Activated T-helper 17 cell treated with anti-CD3 and anti-CD28 coated beads, Interleukin-2, amount 50 U/mL, for 72 hours (primary cell): ENCODE measurements around the gene MIGA1. TPM values are rescaled to one million over a fixed set of nuclear protein-coding genes. Genes with fewer than 3 reads are reported as not detected.

Source experiments
- total RNA-seq, 2 donors: library from RNA; stranded (reverse); gene quantifications; one replicate each; pipeline ENCODE4 v1.2.3, GENCODE V29; 2022

Gene MIGA1
- total RNA-seq, 2 donors from 2014 or later: 9.5 to 13.9 TPM

Other genes starting within 250 kb of the MIGA1 start
- 10 to 100 TPM; 44.4 to 47.8 TPM for gene ZZZ3, start 97.0 kb upstream of the MIGA1 start, total RNA-seq
- gene USP33, start 19.8 kb upstream of the MIGA1 start, total RNA-seq: 10 to 100 TPM; 37.9 to 43.1 TPM
- gene NEXN, start 109.0 kb downstream of the MIGA1 start, total RNA-seq: under 1 TPM in 1 of 2 donors, not detected in 1; 0.24 TPM
- gene FUBP1, start 199.4 kb downstream of the MIGA1 start, total RNA-seq: 100 to 1,000 TPM; 183 to 194 TPM
- gene DNAJB4, start 225.3 kb downstream of the MIGA1 start, total RNA-seq: 10 to 100 TPM; 10.8 to 32.6 TPM